IMR-90 (cell line): ENCODE results near the gene SH2D5. TPM values are rescaled to one million over a fixed set of nuclear protein-coding genes. Genes with fewer than 3 reads are reported as not detected.

Experiments
- ATAC-seq: fragments of 200-7000 bp; cut with Tn5 transposase; 2 replicates; pipeline ENCODE4 v1.9.1; 2020; ENCODE audit warnings: low read depth, mild to moderate bottlenecking, moderate library complexity
- BruUV-seq: library from RNA; stranded (reverse); fragments of 400-500 nt; replicated peaks from 2 replicates; lab custom pipeline; 2021; lab: Mats Ljungman, UMichigan
- CTCF ChIA-PET: fragments of 300-600 bp; formaldehyde crosslinking; extraction: SDS; loops from one replicate; lab custom pipeline; 2021; ENCODE audit warnings: antibody characterized with exemption; lab: Yijun Ruan, JAX
- POLR2A ChIA-PET: fragments of 300-600 bp; sonication (Branson Sonifier 250); formaldehyde crosslinking; loops from one replicate; lab custom pipeline; 2022; ENCODE audit warnings: antibody characterized with exemption; ENCODE audit not compliant: unreplicated experiment; lab: Charles Lee
- DNase-seq: peaks from one replicate; pipeline ENCODE4 v3.0.0; 2013
- H2AFZ ChIP-seq: replicated peaks from 2 replicates; pipeline ENCODE3; 2013; ENCODE audit warnings: low read length, mild to moderate bottlenecking; ENCODE audit not compliant: poor library complexity
- H2AK5ac ChIP-seq: 2 replicates; pipeline ENCODE4 v1.6.1; 2013; ENCODE audit warnings: low read depth, low read length, inconsistent platforms
- H2AK9ac ChIP-seq: replicated peaks from 2 replicates; pipeline ENCODE3; 2013; ENCODE audit warnings: mild to moderate bottlenecking, low read depth, low read length, moderate library complexity; ENCODE audit not compliant: poor library complexity
- H2BK120ac ChIP-seq: 2 replicates; pipeline ENCODE4 v1.6.1; 2013; ENCODE audit warnings: low read depth, low read length, inconsistent platforms
- H2BK15ac ChIP-seq: 3 replicates; pipeline ENCODE4 v1.6.1; 2013; ENCODE audit warnings: low read depth, low read length, inconsistent platforms
- H2BK20ac ChIP-seq: 2 replicates; pipeline ENCODE4 v1.6.1; 2013; ENCODE audit warnings: low read depth, mild to moderate bottlenecking, inconsistent platforms, low read length, moderate library complexity
- H2BK5ac ChIP-seq: 2 replicates; pipeline ENCODE4 v1.6.1; 2013; ENCODE audit warnings: mild to moderate bottlenecking, low read depth, low read length, inconsistent platforms; ENCODE audit not compliant: poor library complexity, severe bottlenecking
- H3K14ac ChIP-seq: replicated peaks from 2 replicates; pipeline ENCODE4 v1.6.1; 2013; ENCODE audit warnings: low read depth, low read length, inconsistent platforms
- H3K18ac ChIP-seq: 2 replicates; pipeline ENCODE4 v1.6.1; 2013; ENCODE audit warnings: low read depth, low read length, control low read depth
- H3K23ac ChIP-seq: 2 replicates; pipeline ENCODE4 v1.6.1; 2013; ENCODE audit warnings: low read depth, low read length, inconsistent platforms
- H3K27ac ChIP-seq: 2 replicates; pipeline ENCODE4 v1.5.1; 2013; ENCODE audit warnings: mild to moderate bottlenecking, control low read depth, low read length; ENCODE audit not compliant: insufficient read depth
- H3K27me3 ChIP-seq: 2 replicates; pipeline ENCODE4 v1.6.1; 2013; ENCODE audit warnings: low read length; ENCODE audit not compliant: control insufficient read depth, insufficient read depth
- H3K36me3 ChIP-seq: 2 replicates; pipeline ENCODE4 v1.6.1; 2013; ENCODE audit warnings: low read length, mixed read lengths; ENCODE audit not compliant: control insufficient read depth, insufficient read depth
- H3K4ac ChIP-seq: 2 replicates; pipeline ENCODE4 v1.6.1; 2013; ENCODE audit warnings: low read depth, low read length, inconsistent platforms
- H3K4me1 ChIP-seq: 2 replicates; pipeline ENCODE4 v1.6.1; 2013; ENCODE audit warnings: low read length, mixed read lengths; ENCODE audit not compliant: control insufficient read depth, insufficient read depth
- H3K4me2 ChIP-seq: 2 replicates; pipeline ENCODE4 v1.6.1; 2013; ENCODE audit warnings: low read depth, mild to moderate bottlenecking, control low read depth, low read length, moderate library complexity
- H3K4me3 ChIP-seq: 2 replicates; pipeline ENCODE4 v1.5.1; 2013; ENCODE audit warnings: low read depth, mild to moderate bottlenecking, control low read depth, low read length, moderate library complexity; ENCODE audit not compliant: insufficient read depth
- H3K56ac ChIP-seq: 2 replicates; pipeline ENCODE4 v1.6.1; 2013; ENCODE audit warnings: low read length, inconsistent platforms; ENCODE audit not compliant: insufficient read depth; ENCODE audit errors: extremely low read depth
- H3K79me1 ChIP-seq, 2 experiments: 2 replicates each; pipeline ENCODE4 v1.6.1; 2013; ENCODE audit warnings: low read length in 2 of 2, inconsistent platforms in 1 of 2, low read depth in 1 of 2
- H3K9ac ChIP-seq: 2 replicates; pipeline ENCODE4 v1.6.1; 2013; ENCODE audit warnings: low read depth, low read length, control low read depth
- H3K9me1 ChIP-seq: 2 replicates; pipeline ENCODE4 v1.6.1; 2013; ENCODE audit warnings: low read length, inconsistent platforms; ENCODE audit not compliant: insufficient read depth
- H3K9me3 ChIP-seq: 2 replicates; pipeline ENCODE4 v1.6.1; 2013; ENCODE audit warnings: low read length; ENCODE audit not compliant: control insufficient read depth, insufficient read depth
- H4K20me1 ChIP-seq: 2 replicates; pipeline ENCODE4 v1.6.1; 2013; ENCODE audit warnings: low read length, inconsistent platforms; ENCODE audit not compliant: insufficient read depth
- H4K5ac ChIP-seq: 2 replicates; pipeline ENCODE4 v1.6.1; 2013; ENCODE audit warnings: mild to moderate bottlenecking, low read depth, low read length, control low read depth
- H4K8ac ChIP-seq, 2 experiments: 2 replicates each; pipeline ENCODE4 v1.6.1; 2013; ENCODE audit warnings: low read depth in 2 of 2, low read length in 2 of 2, control low read depth in 1 of 2, inconsistent platforms in 1 of 2
- H4K91ac ChIP-seq: 2 replicates; pipeline ENCODE4 v1.6.1; 2013; ENCODE audit warnings: low read depth, low read length, inconsistent platforms; ENCODE audit not compliant: insufficient read depth
- BHLHE40 ChIP-seq: fragments of 150-350 bp; IDR thresholded peaks from 2 replicates; pipeline ENCODE4 v1.6.1; 2016; ENCODE audit warnings: mild to moderate bottlenecking, low read depth, low read length
- CEBPB ChIP-seq: IDR thresholded peaks from 2 replicates; pipeline ENCODE4 v1.6.1; 2012; ENCODE audit warnings: low read depth, low read length, improper control_type of control experiment
- CHD1 ChIP-seq: IDR thresholded peaks from 2 replicates; pipeline ENCODE4 v1.6.1; 2012; ENCODE audit warnings: low read depth, low read length, improper control_type of control experiment
- CTCF ChIP-seq: conservative IDR thresholded peaks from 2 replicates; pipeline ENCODE4 v1.5.1; 2012; ENCODE audit warnings: mild to moderate bottlenecking, low read depth, low read length, improper control_type of control experiment
- ELK1 ChIP-seq: fragments of 150-350 bp; IDR thresholded peaks from 2 replicates; pipeline ENCODE4 v1.6.1; 2016; ENCODE audit warnings: low read depth, mild to moderate bottlenecking, low read length, moderate library complexity, borderline replicate concordance
- FOS ChIP-seq: fragments of 150-350 bp; IDR thresholded peaks from 2 replicates; pipeline ENCODE4 v1.6.1; 2016; ENCODE audit warnings: low read depth, low read length
- MAFK ChIP-seq: IDR thresholded peaks from 2 replicates; pipeline ENCODE4 v1.6.1; 2012; ENCODE audit warnings: low read depth, low read length, improper control_type of control experiment
- NFE2L2 ChIP-seq: fragments of 150-350 bp; IDR thresholded peaks from 2 replicates; pipeline ENCODE4 v1.6.1; 2016; ENCODE audit warnings: low read depth, mild to moderate bottlenecking, low read length
- POLR2A ChIP-seq: IDR thresholded peaks from 2 replicates; pipeline ENCODE4 v1.6.1; 2012; ENCODE audit warnings: mild to moderate bottlenecking, low read depth, low read length
- RAD21 ChIP-seq: IDR thresholded peaks from 2 replicates; pipeline ENCODE4 v1.6.1; 2012; ENCODE audit warnings: low read length, improper control_type of control experiment
- RCOR1 ChIP-seq: IDR thresholded peaks from 2 replicates; pipeline ENCODE4 v1.6.1; 2012; ENCODE audit warnings: mild to moderate bottlenecking, low read length, improper control_type of control experiment; ENCODE audit not compliant: insufficient replicate concordance
- RFX5 ChIP-seq: IDR thresholded peaks from 2 replicates; pipeline ENCODE4 v1.8.0; 2012; ENCODE audit warnings: low read depth, mild to moderate bottlenecking, low read length, moderate library complexity
- USF2 ChIP-seq: fragments of 150-350 bp; IDR thresholded peaks from 2 replicates; pipeline ENCODE4 v1.6.1; 2017; ENCODE audit warnings: mild to moderate bottlenecking, antibody characterized with exemption, low read length, low read depth
- WGBS, 2 experiments: methylation state at CpG; one replicate each; pipeline versions ENCODE4 v1.1.5 to v1.1.7; 2013; ENCODE audit warnings: missing lambda C conversion rate in 2 of 2; ENCODE audit not compliant: insufficient read length in 1 of 2; ENCODE audit errors: extremely low coverage in 2 of 2; 5-methylcytosine and 5-hydroxymethylcytosine counted together
- dilution Hi-C: fragments of 300-500 bp; cut with HindIII; formaldehyde crosslinking; loops from one replicate; pipeline ENCODE4 v1.14.3; 2018; ENCODE audit warnings: low sequenced_read_pairs; ENCODE audit not compliant: unreplicated experiment
- in situ Hi-C: fragments of 300-500 bp; cut with MboI; formaldehyde crosslinking; loops from 3 replicates; pipeline ENCODE4 v1.14.3; 2019; ENCODE audit warnings: low sequenced_read_pairs, inconsistent platforms, mixed read lengths
- intact Hi-C: fragments of 100-400 bp; cut with micrococcal nuclease; formaldehyde crosslinking; loops from 2 replicates; pipeline ENCODE4 v1.10.0; 2022
- polyA plus RNA-seq, 3 experiments: library from polyadenylated mRNA; depleted of rRNA; stranded (reverse); fragments of >200 nt; gene quantifications; 2 replicates each; pipeline ENCODE4 v1.2.3, GENCODE V29; 2012; ENCODE audit warnings: low replicate concordance in 1 of 3
- total RNA-seq: library from RNA; depleted of rRNA; stranded (reverse); fragments of >200 nt; gene quantifications from 2 replicates; pipeline ENCODE4 v1.2.3, GENCODE V29; 2012

Gene SH2D5
- total and polyA plus RNA-seq, 2 of the 4 experiments (the other 2 are of a cell fraction): 7.2 to 14.4 TPM

- dilution Hi-C loops: no loop called here
- CTCF ChIA-PET: no interaction called here
- WGBS, 2 experiments: no CpG with 5 or more reads among the region's 4 CpGs
Observed at GRCh38 chr1:20730690-20731056, 1.8 kb downstream of the SH2D5 start.

More at GRCh38 chr1:20730690-20731056, 1.8 kb downstream of the SH2D5 start:
- Histone ChIP-seq H4K91ac (no peak overlapping the region), H3K56ac (no peak overlapping the region), H3K23ac (peak overlapping the region; percentile 59; the same call in 1 of the 2 replicates), H2AK5ac (peak overlapping the region; percentile 97), H3K14ac (no peak overlapping the region; the same call in 1 of the 2 replicates), H2BK20ac (no peak overlapping the region), H3K18ac (no peak overlapping the region), H3K4me2 (no peak overlapping the region), H2AFZ (peak overlapping the region; percentile 86), H4K8ac (peak overlapping the region in 1 of 2 experiments; percentile 27; a peak in 1 of 4 replicates), H3K27me3 (no peaks in the 10 kb centered on the region), H4K5ac (no peak overlapping the region), H2BK15ac (0 out of 3 replicates have a peak overlapping the region, but pooled peaks have one; percentile 37), H2BK120ac (peak overlapping the region; percentile 42; the same call in 1 of the 2 replicates), H3K4me3 (no peak overlapping the region), H4K20me1 (no peaks in the 10 kb centered on the region), H2BK5ac (no peak overlapping the region), H3K4me1 (peaks cover 12% of the 10 kb centered on the region), H3K9ac (no peak overlapping the region), H2AK9ac (peak overlapping the region; percentile 65), H3K27ac (no peak overlapping the region), H3K4ac (peak overlapping the region; percentile 60; the same call in 1 of the 2 replicates), H3K79me1 (peaks cover 0 to 30% of the 10 kb centered on the region in 2 experiments; a peak in 3 of 4 replicates), H3K9me3 (no peaks in the 10 kb centered on the region), H3K36me3 (no peaks in the 10 kb centered on the region), H3K9me1 (peaks cover 8% of the 10 kb centered on the region; the same call in 1 of the 2 replicates)
- no peak for ATAC-seq
- BruUV-seq: no TSS peak
- TF ChIP-seq RCOR1 (no peak), RAD21 (no peak), RFX5 (no peak), BHLHE40 (no peak), USF2 (no peak), NFE2L2 (no peak), CTCF (no peak), ELK1 (no peak), CHD1 (no peak), CEBPB (no peak), MAFK (no peak), FOS (no peak), POLR2A (no peak)
- no peak for DNase-seq
- intact Hi-C loops: no loop called here
- POLR2A ChIA-PET: interaction anchor here (0.5 to 0.6 kb wide), 3 partner anchors 24 to 214 kb away, joined by 3 to 4 read pairs (median 3); no protein-coding TSS in a partner anchor
- in situ Hi-C loops: no loop called here
